DMS153 treated with DMSO at 0.1 percent for 48 hours (cell line): Measurements from ENCODE around the gene DYNAP.

Source experiments
- DNase-seq: peaks from one replicate; lab custom pipeline; 2025; ENCODE audit not compliant: unreplicated experiment; lab: John Stamatoyannopoulos, UW

Gene DYNAP, protein sequence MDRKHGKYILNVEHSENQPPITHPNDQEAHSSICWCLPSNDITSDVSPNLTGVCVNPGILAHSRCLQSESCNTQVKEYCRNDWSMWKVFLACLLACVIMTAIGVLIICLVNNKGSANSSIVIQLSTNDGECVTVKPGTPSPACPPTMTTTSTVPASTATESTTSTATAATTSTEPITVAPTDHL

DNA sequence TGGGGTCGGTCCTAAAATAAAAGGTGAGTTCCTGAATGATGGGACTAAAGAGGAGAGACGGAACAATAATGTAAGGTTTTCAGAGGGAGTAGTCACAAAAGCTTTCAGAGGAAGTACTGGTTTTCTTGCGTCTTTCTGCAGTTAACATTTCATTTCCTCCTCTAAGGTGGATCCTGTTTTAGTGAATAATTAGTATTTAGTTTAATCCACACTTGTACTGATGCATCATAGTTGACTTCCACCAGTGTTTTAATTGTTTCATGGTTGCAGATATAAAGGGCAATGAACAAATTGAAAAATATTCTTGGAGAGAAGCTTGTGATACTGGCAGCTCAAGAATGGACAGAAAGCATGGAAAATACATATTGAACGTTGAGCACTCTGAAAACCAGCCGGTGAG lies at the start of gene DYNAP:
TSS of gene DYNAP (plus strand) at position 301 of the 400 bp plus-strand sequence. CDS start at position 339, 38 bp downstream.
- no peak for DNase-seq

DNA sequence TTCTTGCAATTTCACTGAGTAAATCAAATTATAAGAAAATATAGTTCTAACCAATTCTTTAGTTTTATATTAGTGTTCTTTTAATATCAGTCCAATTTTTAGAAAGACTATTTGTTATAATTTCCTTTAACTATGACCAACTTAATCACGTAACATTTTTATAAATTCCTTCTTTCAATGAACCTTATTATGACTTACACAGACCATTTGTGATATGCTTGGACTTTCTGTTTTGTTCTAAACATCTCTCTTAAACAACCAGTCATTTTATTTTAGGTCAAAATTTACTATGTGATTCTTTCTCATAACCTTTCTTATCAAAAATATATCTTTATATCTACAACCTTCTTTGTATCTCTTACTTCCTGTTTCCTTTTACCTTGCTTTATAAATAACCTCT lies 39.5 kb upstream of the DYNAP start:
- DNase-seq, result no peak

DNA sequence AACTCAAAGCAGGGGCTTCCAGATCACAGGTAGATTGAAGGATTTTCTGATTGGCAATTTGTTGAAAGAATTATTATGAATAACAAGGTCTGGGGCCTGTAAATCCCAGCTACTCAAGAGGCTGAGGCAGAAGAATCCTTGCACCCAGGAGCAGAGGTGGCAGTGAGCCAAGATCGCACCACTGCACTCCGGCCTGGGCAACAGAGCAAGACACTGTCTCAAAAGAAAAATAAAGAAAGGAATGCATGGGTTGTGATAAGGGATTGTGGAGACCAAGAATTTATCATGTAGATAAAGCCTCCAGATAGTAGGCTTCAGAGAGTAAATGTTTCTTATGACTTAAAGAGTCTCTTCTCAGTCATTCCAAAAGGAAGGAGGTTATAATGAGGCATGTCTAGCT lies 35.8 kb upstream of the DYNAP start:
- DNase-seq, result no peak

DNA sequence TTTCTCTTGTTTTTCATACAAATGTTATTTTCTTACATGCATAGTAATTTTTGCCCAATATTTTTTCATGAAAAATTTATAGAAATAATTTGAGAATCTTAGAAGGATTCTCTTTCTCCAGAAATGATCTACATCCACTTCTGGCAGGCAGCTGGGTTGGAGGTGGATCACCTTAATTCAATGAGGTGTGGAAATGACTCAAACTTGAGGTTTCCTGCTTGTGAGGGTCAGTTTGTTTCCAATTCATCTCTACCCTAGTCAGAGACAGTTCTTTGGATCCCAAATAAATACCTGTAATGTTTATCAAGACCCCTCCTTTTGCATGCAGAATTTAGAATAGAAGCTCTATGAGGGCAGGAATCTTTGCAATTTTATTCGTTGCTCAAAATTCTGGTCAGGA lies 35.0 kb upstream of the DYNAP start:
- DNase-seq, result no peak

DNA sequence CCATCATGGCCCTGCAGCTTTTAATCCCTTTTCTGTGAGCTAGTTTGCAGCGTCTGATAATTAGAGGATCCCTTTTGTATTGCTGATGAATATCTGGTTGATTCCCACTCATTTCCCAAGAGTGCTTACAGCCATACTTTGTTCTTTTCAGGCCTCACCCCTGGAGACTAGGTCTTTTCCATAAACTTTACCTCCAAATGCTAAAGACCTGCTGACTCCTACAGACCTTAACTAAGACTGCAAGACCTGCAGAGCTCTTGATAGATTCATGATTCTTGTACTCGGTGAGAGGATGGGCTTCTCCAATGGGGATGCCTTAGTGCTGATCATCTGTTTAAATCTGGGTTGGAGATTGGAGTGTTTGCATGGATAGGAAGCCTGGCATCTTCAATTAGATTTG lies 33.1 kb upstream of the DYNAP start:
- DNase-seq, result no peak

DNA sequence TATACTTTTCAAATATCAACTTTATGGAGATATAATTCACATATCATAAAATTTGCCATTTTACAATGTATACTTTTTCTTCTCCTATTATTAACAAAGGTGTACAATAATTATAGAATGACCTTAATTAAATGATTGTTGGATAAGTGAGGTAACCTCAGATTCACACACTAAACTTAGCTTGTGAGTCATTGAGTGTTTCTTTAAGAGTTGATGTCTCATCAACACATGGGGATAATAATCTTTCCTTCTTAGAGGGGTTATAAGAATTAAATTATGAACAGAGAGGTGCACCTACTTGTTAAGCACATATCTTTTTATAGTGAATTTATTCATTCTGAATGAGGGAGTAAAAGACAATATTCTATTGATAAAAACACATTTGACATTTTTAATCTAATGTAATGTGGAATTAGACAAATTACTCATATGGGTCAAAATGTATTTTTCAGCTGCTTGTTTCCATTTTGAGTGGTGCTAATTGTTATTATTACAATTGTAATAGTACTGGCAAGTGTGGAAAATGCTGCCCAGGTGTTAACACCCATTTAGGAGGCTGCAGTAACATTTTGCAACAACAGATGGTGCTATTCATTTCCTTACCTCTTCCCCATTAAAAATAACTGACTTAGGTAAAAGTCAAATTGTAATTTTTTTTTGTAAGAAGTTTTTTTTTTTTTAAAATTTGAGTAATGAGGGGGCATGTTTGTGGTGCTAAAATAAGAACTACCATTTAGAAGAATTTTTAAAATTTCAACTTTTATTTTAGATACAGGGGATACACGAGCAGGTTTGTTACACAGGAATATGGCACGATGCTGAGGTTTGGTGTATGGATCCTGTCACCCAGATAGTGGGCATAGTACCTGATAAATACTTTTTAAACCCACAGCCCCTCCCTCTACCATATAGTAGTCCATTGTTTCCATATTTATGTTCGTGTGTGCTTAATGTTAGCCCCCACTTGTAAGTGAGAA lies 32.1 kb upstream of the DYNAP start:
- DNase-seq, result peak; percentile 35

DNA sequence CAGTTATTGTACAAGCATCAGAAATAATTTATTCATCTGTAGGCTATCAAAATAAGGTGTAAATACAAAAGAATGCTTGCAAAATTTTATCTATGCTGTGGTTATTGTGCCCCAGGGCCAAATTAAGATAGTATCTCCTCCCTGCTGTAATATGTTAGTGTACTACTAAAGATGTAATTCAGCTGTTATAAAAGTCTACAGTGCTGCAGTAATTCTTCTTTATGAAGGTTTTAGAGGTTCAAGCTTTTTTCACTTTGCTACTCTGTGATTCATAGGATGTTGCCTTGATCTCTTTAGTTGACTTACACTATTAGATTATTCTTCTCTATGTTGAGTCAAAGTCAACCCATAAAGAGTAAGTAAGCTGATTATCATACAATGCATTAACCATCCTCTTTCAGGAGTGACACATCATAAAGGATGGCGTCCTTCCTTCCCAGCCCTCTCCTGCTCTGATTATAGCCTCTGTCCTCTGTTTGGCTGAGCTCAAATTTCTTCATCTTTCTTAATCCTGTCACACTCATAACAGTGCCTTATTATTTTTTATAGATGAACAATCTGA lies 29.3 kb upstream of the DYNAP start:
- no peak for DNase-seq

DNA sequence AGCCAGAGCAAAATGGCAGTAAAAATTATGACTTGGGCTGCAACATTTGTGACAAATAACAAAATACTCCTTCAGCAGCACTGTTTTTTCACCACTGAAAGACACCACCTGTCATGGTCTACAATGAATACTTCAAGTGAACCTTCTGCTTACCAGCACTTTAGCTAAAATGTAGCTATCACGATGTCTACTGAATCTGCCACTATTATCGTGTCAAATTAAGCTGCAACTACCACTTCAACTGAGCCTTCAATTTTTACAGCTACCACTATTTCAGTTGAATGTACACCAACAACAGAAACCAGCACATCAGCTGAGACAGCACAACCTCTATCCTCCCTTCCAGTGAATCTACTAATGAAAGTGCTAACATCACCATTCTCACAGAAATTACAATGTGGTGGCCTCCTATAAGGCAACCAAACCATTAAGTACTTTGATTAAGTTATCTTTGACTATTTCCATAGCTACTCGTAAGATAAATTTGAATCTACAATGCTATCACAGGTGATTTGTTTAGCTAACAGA lies 10.8 kb upstream of the DYNAP start:
- DNase-seq, result no peak

DNA sequence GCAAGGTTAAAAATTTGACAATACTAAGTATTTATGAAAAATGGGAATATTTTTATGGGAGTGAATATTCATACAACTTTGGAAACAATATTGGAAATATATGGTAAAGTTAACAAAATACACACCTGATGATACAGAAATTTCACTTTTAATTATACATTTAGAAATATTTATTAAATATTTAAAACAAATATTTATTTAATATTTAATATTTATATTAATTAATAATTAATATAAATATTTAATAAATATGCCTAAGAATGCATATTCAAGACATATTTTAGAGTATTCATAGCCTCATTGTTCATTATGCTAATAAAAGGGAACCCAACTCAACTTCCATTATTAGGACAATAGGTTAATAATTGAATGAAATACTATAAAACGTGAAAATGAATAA lies 7.0 kb upstream of the DYNAP start:
- no peak for DNase-seq

DNA sequence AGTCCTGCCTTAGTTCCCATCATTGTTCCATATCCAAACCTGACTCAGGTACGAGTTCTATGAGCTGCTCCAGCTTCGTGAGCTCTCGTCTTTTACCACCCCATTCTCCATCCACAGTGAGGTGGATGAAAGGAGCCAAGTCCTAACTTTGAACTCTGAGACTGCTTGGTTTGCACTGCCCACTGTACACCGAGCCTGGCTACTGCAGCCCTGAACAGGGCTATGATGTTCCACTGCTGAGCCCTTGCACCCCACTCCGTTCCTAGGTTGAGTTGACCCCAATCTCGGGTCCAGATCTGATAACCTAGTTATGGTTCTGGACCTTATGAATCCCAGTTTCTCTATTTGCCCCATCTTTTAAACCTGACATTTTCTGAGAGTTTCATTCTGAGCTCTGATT lies 5.3 kb upstream of the DYNAP start:
- no peak for DNase-seq

DNA sequence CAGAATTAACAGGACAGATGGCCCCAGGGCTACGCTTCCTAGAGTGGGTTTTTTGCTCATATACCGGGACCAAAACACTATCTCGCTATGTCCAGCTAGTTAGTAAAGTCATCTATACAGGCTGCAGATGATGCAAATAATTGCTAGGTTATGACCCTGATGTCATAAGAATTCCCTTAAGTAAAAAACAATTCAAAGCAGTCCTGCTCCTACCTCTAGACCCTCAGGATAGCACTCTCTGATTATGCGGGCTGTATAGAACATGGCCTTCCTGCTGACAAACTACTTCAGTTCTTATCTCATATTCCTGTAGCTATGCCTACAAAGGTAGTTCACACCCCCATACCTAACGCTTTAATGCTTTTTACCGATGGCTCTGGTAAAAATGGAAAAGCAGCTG lies 13.2 kb downstream of the DYNAP start:
- no peak for DNase-seq

DNA sequence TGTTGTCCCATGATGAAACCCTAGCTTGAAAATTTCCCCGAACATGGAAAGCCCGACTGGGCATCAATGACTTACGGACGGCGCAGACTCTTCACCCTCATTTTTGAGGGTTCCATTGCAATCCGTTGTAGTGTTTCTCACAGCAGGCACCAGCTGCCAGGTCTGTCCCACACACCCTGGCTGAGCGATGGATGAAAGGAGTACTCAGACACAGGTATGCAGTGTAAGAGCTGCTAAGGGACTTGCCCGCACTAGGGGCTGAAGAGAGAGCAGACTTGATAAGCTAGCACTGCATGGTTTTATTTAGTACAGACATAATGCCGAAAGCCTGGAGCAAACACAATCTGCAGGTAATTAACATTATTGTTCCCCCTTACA lies 15.8 kb downstream of the DYNAP start:
- peak; percentile 56 for DNase-seq

DNA sequence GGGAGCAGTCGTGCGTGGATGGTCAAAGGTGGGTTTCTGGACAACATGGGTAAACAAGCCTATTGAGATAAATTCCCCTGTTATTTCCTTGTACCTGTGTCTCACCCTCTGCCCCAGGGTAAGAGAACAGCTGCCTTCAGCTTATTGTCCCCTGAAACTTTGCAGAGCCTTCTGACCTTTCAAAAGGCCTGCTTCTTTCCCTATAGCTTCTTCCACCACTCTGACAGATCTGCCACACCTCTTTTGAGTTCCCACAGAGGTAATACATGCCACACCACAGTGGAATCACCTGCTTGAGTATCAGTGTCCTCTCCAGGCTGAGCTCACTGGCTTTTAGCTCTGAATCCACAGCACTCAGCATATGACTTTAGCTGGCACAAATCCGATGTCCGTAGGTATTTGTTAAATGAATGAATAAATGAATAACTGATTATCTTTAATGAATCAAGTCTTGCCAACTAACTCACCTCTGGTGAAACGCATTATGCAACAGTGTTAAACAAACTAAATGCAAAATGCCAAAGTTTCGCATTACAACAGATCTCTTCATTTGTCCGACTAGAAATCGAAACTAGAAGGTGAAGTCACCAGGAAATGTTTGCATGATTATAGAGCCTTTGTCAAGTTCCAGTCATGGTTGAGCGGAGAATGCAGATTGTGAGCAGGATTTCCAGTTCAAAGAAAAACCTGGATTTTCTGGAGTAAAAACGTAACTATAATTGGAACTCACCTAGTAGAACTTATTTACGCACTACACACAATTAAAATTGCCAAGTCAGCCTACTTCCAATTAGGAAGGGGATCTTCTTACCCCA lies 16.4 kb downstream of the DYNAP start:
- DNase-seq, result peak; percentile 58

DNA sequence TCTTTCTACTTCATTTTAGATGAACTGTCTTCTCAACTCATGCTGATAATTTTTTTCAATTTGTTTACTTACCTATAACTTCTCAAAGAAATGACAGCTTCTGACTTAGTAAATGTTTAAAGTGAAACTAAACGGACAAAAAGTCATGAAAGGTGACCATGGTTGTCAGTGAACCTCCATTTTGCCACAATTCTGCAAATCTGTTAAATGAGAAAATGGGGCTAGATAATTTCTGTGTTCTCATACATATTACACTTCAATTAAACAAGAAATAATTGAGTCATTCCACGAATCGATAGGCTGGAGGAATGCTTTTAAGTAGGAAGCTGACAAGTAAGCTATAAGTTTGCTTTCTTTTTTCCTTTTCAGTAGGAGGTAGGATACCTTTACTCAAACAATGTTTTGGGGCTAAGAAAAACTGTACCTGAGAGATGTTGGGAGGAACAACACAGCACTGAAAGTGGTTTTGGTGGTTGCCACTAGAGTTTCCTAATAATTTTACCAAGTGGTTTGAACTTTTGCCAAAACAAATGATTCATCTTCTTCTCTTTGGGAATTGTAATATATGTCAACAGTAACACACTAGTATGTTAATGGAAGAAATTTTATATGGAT lies 17.1 kb downstream of the DYNAP start:
- DNase-seq, result peak; percentile 10

DNA sequence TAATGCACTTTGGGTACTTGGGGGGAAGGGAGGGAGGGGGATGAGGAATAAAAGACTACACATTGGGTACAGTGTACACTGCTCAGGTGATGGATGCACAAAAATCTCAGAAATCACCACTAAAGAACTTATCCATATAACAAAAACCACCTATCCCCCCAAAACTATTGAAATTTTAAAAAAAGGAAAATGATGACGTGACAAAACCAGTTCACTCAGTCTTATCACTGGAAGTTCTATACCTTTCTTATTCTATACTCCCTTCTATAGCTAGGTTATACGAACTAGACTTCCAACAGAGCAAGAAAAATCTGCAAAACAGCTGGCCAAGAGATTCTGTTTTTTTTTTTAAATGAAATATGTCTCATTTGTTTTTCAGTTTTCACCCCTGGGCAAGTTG lies 20.8 kb downstream of the DYNAP start:
- DNase-seq, result no peak

DNA sequence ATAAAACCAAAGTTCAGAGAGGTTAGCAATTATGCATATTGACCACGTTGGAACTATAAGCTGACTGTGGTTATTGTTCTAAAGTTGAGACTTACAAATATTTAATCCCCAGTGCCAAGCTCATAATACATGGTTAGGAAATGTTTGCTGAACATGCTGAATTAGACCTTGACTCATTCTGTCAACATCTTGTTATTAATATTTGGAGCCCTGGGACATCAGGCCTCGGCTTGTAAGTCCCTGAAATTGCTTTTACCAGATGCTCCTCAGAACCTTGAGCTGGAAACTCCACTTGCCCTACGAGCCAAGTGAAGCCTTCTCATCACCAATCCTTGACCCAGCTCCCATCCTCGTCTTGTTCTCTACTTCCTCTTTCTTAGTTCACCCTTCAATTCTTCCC lies 21.2 kb downstream of the DYNAP start:
- DNase-seq, result no peak

DNA sequence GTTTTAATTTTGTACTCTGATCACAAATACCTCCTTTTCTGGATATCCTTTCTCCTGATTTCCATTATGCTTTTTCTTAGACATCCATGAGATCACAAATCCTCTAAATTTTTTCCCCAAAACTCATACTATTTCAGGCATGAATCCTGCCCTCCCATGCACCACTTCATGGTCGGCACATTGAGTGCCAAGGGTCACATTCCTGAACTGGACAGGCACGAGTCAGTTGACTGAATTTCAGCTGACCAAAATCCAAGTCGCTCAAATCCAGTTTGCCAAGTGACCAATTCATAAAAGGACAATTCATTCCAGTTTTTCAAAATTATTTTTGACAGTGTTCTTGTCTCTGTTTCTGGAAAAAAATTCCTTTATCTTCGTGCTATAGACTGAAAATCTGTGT lies 22.1 kb downstream of the DYNAP start:
- DNase-seq, result no peak

DNA sequence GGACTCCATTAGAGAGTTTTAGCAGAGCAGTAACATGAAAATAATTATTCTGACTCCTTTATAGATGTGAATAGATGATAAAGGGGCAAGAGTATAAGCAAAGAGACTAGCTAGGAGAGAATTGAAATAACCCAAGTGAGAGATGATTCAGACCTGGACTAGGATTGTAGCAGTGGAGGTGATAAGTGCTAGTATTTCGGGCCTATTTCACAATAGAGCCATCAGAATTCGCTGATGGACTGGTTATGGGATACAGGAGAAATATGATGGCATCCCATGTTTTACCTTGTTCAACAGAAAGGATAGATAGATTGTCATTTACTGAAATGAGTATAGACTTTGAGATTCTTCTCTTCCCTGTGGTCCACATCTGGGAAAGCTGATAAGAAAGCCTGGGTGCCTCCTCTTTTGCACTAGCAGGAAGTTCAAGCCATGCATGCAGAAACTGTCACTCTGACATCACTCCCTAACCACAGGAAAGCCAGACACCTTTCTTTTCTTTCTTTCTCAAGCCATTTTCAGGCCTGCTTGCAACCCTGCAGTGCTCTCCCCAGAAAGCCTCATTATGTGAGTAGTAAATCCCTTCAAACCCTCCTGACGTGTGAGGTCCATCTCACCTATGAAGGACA lies 25.3 kb downstream of the DYNAP start:
- DNase-seq, result no peak

DNA sequence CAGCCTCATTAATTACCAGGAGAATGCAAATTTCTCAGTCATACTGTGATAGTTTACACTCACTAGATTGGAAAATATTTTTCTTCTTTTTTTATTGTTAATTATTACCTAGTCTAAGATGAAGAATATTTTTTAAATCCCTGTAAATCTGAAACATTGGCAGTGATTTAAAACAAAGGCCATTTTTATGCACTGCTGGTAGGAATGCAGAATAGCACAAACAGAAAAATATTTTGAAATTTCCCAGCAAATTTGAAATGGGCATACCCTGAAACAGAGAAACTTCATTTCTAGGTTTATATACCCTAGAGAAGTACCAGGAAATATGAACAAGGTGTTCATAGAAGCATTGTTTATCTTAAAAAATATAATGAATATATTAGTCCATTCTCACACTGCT lies 31.0 kb downstream of the DYNAP start:
- no peak for DNase-seq

DNA sequence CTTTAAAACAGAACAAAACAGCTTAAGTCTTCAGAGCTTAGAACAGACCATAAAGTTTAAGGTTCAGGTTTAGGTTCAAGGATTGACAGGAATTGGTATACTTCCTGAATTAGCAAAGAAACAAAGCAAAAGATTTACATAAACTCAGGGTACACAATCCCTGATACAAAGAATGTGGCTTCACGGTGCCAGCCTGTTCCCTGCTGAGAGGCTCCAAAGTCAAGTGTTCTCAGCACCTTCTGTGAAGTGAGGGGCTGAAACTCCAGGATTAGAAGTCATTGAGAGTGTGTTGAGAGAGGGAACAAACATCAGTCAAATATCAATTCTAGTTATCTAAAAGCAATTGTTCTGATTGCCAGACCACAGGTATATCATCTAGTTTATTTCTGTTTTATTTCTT lies 35.7 kb downstream of the DYNAP start:
- no peak for DNase-seq
